H1 (cell line): ENCODE results near the gene ARHGEF12. TPM values are rescaled to one million over a fixed set of nuclear protein-coding genes. Genes with fewer than 3 reads are reported as not detected.

Experiments
- CTCF ChIA-PET: fragments of 300-600 bp; sonication (Branson Sonifier 250); formaldehyde crosslinking; loops from one replicate; lab custom pipeline; 2021; ENCODE audit not compliant: partially characterized antibody; lab: Charles Lee
- POLR2A ChIA-PET: fragments of 300-600 bp; sonication (Branson Sonifier 250); formaldehyde crosslinking; loops from one replicate; lab custom pipeline; 2021; ENCODE audit warnings: inconsistent platforms; ENCODE audit not compliant: partially characterized antibody; lab: Charles Lee
- DNase-seq, 2 experiments: peaks; one replicate each; pipeline versions ENCODE4 v3.0.0 to v3.0.0-alpha.2; 2010 to 2022; ENCODE audit warnings: low spot score in 2 of 2, low read depth in 1 of 2, mixed read lengths in 1 of 2
- FAIRE-seq: peaks from 2 replicates; lab custom pipeline; 2011; peaks lifted over from hg19 to GRCh38; lab: Jason Lieb, UNC
- H2AFZ ChIP-seq: 2 replicates; pipeline ENCODE4 v1.8.1; 2012; ENCODE audit warnings: low read length, inconsistent platforms
- H2AK5ac ChIP-seq: 2 replicates; pipeline ENCODE4 v1.6.1; 2013; ENCODE audit warnings: low read depth, low read length
- H2BK120ac ChIP-seq: replicated peaks from 2 replicates; pipeline ENCODE3; 2013; ENCODE audit warnings: low read depth, low read length, inconsistent platforms
- H2BK12ac ChIP-seq: 2 replicates; pipeline ENCODE4 v1.6.1; 2013; ENCODE audit warnings: low read depth, low read length
- H2BK15ac ChIP-seq: 2 replicates; pipeline ENCODE4 v1.6.1; 2013; ENCODE audit warnings: low read length
- H2BK20ac ChIP-seq: 2 replicates; pipeline ENCODE4 v1.6.1; 2013; ENCODE audit warnings: low read length
- H2BK5ac ChIP-seq: 2 replicates; pipeline ENCODE4 v1.6.1; 2013; ENCODE audit warnings: low read depth, low read length
- H3K14ac ChIP-seq: 2 replicates; pipeline ENCODE4 v1.6.1; 2013; ENCODE audit warnings: inconsistent platforms; ENCODE audit not compliant: insufficient read length
- H3K18ac ChIP-seq: 2 replicates; pipeline ENCODE4 v1.6.1; 2013; ENCODE audit warnings: low read length; ENCODE audit errors: extremely low read depth
- H3K23ac ChIP-seq: 2 replicates; pipeline ENCODE4 v1.6.1; 2013; ENCODE audit warnings: inconsistent platforms; ENCODE audit not compliant: insufficient read length
- H3K23me2 ChIP-seq: 2 replicates; pipeline ENCODE4 v1.6.1; 2013; ENCODE audit warnings: low read depth, low read length
- H3K27ac ChIP-seq: 2 replicates; pipeline ENCODE4 v1.6.1; 2011; ENCODE audit warnings: low read depth, low read length, inconsistent platforms
- H3K27me3 ChIP-seq, 4 experiments: replicated peaks in 1 of 4; 1 replicate in 1 of 4; 2 replicates in 3 of 4; pipeline versions ENCODE4 v1.6.1 to v1.8.1; 2011 to 2013; ENCODE audit warnings: low read length in 3 of 4, mild to moderate bottlenecking in 3 of 4, inconsistent platforms in 2 of 4, mixed read lengths in 2 of 4, moderate library complexity in 1 of 4; ENCODE audit not compliant: control insufficient read depth in 3 of 4, insufficient read depth in 3 of 4; ENCODE audit errors: extremely low read depth in 1 of 4
- H3K36me3 ChIP-seq, 4 experiments: 2 replicates each; pipeline versions ENCODE4 v1.6.1 to v1.8.1; 2011 to 2013; ENCODE audit warnings: mild to moderate bottlenecking in 4 of 4, low read length in 3 of 4, moderate library complexity in 2 of 4, control low read depth in 1 of 4, inconsistent platforms in 1 of 4; ENCODE audit not compliant: insufficient read depth in 4 of 4, control insufficient read depth in 2 of 4
- H3K4ac ChIP-seq: replicated peaks from 2 replicates; pipeline ENCODE3; 2013; ENCODE audit warnings: low read length, low read depth, mixed read lengths, inconsistent platforms; ENCODE audit not compliant: insufficient read length
- H3K4me1 ChIP-seq, 4 experiments: replicated peaks in 1 of 4; 1 replicate in 1 of 4; 2 replicates in 3 of 4; pipeline versions ENCODE4 v1.6.1 to v1.8.1; 2011 to 2013; ENCODE audit warnings: low read length in 3 of 4, inconsistent platforms in 2 of 4, mixed read lengths in 1 of 4; ENCODE audit not compliant: insufficient read depth in 4 of 4, control insufficient read depth in 3 of 4
- H3K4me2 ChIP-seq, 2 experiments: 2 replicates each; pipeline versions ENCODE4 v1.6.1 to v1.8.1; 2011 to 2013; ENCODE audit warnings: low read depth in 2 of 2, low read length in 2 of 2, control low read depth in 1 of 2, inconsistent platforms in 1 of 2, mild to moderate bottlenecking in 1 of 2; ENCODE audit not compliant: insufficient read depth in 1 of 2
- H3K4me3 ChIP-seq, 4 experiments: fragments of 200-600, 300-600 bp in 1 of 4; sonication (generic), shearing (Covaris generic), sonication (Bioruptor Twin) in 1 of 4; 2 replicates each; pipeline versions ENCODE4 v1.5.1 to v1.8.1; 2011 to 2016; ENCODE audit warnings: low read length in 4 of 4, low read depth in 3 of 4, control low read depth in 2 of 4, inconsistent platforms in 2 of 4, mild to moderate bottlenecking in 2 of 4, mixed read lengths in 1 of 4, moderate library complexity in 1 of 4; ENCODE audit not compliant: insufficient read depth in 2 of 4; ENCODE audit errors: extremely low read depth in 1 of 4
- H3K56ac ChIP-seq: replicated peaks from 2 replicates; pipeline ENCODE3; 2013; ENCODE audit warnings: low read depth, mild to moderate bottlenecking, mixed read lengths, low read length, inconsistent platforms; ENCODE audit not compliant: insufficient read length
- H3K79me1 ChIP-seq: 2 replicates; pipeline ENCODE4 v1.6.1; 2013; ENCODE audit warnings: low read depth, low read length, control low read depth
- H3K79me2 ChIP-seq, 2 experiments: 2 replicates each; pipeline versions ENCODE4 v1.6.1 to v1.8.1; 2012 to 2013; ENCODE audit warnings: low read length in 2 of 2, mild to moderate bottlenecking in 2 of 2, inconsistent platforms in 1 of 2; ENCODE audit not compliant: insufficient read depth in 2 of 2, control insufficient read depth in 1 of 2
- H3K9ac ChIP-seq, 4 experiments: replicated peaks in 1 of 4; 1 replicate in 1 of 4; 2 replicates in 3 of 4; pipeline versions ENCODE4 v1.6.1 to v1.8.1; 2011 to 2013; ENCODE audit warnings: low read depth in 3 of 4, low read length in 3 of 4, control low read depth in 2 of 4, mild to moderate bottlenecking in 2 of 4, moderate library complexity in 2 of 4, inconsistent platforms in 1 of 4; ENCODE audit errors: extremely low read depth in 1 of 4
- H3K9me3 ChIP-seq, 2 experiments: 2 replicates each; pipeline versions ENCODE4 v1.6.1 to v1.8.1; 2012 to 2013; ENCODE audit warnings: mild to moderate bottlenecking in 2 of 2, moderate library complexity in 2 of 2, control low read depth in 1 of 2, inconsistent platforms in 1 of 2, low read depth in 1 of 2, low read length in 1 of 2, mixed read lengths in 1 of 2; ENCODE audit not compliant: insufficient read depth in 2 of 2
- H4K20me1 ChIP-seq, 2 experiments: replicated peaks in 1 of 2; 2 replicates each; pipeline versions ENCODE3 to v1.8.1; 2011 to 2013; ENCODE audit warnings: inconsistent platforms in 2 of 2, low read length in 2 of 2, mild to moderate bottlenecking in 1 of 2; ENCODE audit not compliant: insufficient read depth in 2 of 2, control insufficient read depth in 1 of 2
- H4K5ac ChIP-seq: 2 replicates; pipeline ENCODE4 v1.6.1; 2013; ENCODE audit warnings: low read length, low read depth, mixed read lengths, inconsistent platforms; ENCODE audit not compliant: insufficient read length
- H4K8ac ChIP-seq: 2 replicates; pipeline ENCODE4 v1.8.0; 2013; ENCODE audit warnings: mild to moderate bottlenecking, moderate library complexity, low read length, inconsistent platforms; ENCODE audit not compliant: insufficient read depth; ENCODE audit errors: extremely low read depth
- H4K91ac ChIP-seq: replicated peaks from 2 replicates; pipeline ENCODE3; 2013; ENCODE audit warnings: low read length, mixed read lengths, inconsistent platforms; ENCODE audit not compliant: insufficient read length
- CBX8 ChIP-seq: fragments of 300-800, 300-1000 bp; sonication (generic); IDR thresholded peaks from 2 replicates; pipeline ENCODE4 v1.7.1; 2016; ENCODE audit warnings: low read depth, low read length, borderline replicate concordance
- CHD1 ChIP-seq: IDR thresholded peaks from 2 replicates; pipeline ENCODE4 v1.6.1; 2012; ENCODE audit warnings: low read depth, low read length, improper control_type of control experiment
- EGR1 ChIP-seq: IDR thresholded peaks from 2 replicates; pipeline ENCODE4 v1.6.1; 2011; ENCODE audit warnings: low read depth, low read length, borderline replicate concordance
- EZH2 ChIP-seq: fragments of 200-600 bp; sonication (generic); IDR thresholded peaks from 2 replicates; pipeline ENCODE4 v1.7.1; 2012; ENCODE audit warnings: low read depth, mild to moderate bottlenecking, moderate library complexity, low read length, inconsistent platforms; ENCODE audit not compliant: severe bottlenecking
- JUN ChIP-seq: IDR thresholded peaks from 2 replicates; pipeline ENCODE4 v1.6.1; 2011; ENCODE audit warnings: low read depth, mild to moderate bottlenecking, improper control_type of control experiment, low read length
- KDM4A ChIP-seq: IDR thresholded peaks from one replicate; pipeline ENCODE4 v1.7.1; 2012; ENCODE audit warnings: low read depth, mild to moderate bottlenecking, moderate library complexity, low read length, inconsistent platforms; ENCODE audit not compliant: severe bottlenecking
- KDM5A ChIP-seq: fragments of 200-600 bp; IDR thresholded peaks from 2 replicates; pipeline ENCODE4 v1.7.1; 2012; ENCODE audit warnings: mild to moderate bottlenecking, low read length, inconsistent platforms, mixed read lengths
- NRF1 ChIP-seq: IDR thresholded peaks from 2 replicates; pipeline ENCODE4 v1.6.1; 2011; ENCODE audit warnings: mild to moderate bottlenecking, low read depth, low read length, improper control_type of control experiment
- ZNF274 ChIP-seq: IDR thresholded peaks from 2 replicates; pipeline ENCODE4 v1.7.0; 2012; ENCODE audit warnings: low read length, borderline replicate concordance; ENCODE audit errors: extremely low read depth
- polyA plus RNA-seq, 7 experiments: library from polyadenylated mRNA; depleted of rRNA in 3 of 7; stranded (reverse) in 5 of 7; unstranded in 2 of 7; fragments of >200 nt in 5 of 7; fragments of 200-250 nt in 2 of 7; gene quantifications; 1 replicate in 5 of 7; 2 replicates in 1 of 7; 4 replicates in 1 of 7; pipeline versions ENCODE4 v1.2.1 to v1.2.3, GENCODE V29; 2011 to 2013; ENCODE audit warnings: missing spikeins in 2 of 7, mixed read lengths in 2 of 7
- total RNA-seq: library from RNA; stranded (reverse); fragmentation: NEBNext Ultra II Directional; extraction: Animal tissue kit (Norgen Biotek cat#: 25700); gene quantifications from 2 replicates; pipeline ENCODE4 v1.2.1, GENCODE V29; 2021
- TF ChIP-seq, protein P1 (sequence below): IDR thresholded peaks from 2 replicates; pipeline ENCODE4 v1.6.1; 2011; ENCODE audit warnings: low read length, improper control_type of control experiment

Gene ARHGEF12
- total and polyA plus RNA-seq, 2 of the 8 experiments (the other 6 are each of a cell fraction or from before 2014, with no cell fraction given): 5.1 to 33.7 TPM

DNA sequence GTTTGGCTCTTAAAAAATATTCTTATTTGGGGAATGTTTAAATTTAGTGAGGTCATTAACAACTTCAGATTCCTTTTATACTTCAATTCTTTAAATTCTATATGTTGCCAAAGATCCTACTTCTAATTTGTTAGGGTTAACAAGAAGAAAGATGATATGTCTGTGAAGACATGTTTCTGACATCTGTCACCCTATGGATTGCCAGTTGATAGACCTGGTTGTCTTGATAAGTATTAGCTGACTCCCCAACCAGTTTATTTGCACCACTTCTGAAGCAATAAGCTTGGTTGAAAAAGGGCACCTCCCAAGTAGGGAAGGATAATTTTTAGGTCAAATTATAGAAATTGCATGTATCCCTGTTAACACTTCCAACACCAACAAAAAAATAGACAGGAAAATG lies 29.3 kb downstream of the ARHGEF12 start:
- Histone ChIP-seq H3K4me1 (no peaks in the 10 kb centered on the region), H4K91ac (no peak overlapping the region), H2BK120ac (no peak overlapping the region), H3K4me2 (no peak overlapping the region), H2BK15ac (no peak overlapping the region), H3K9me3 (peaks cover 4% of the 10 kb centered on the region in 2 experiments; a peak in 1 of 4 replicates), H3K14ac (no peak overlapping the region), H3K27ac (no peak overlapping the region), H2BK5ac (no peak overlapping the region), H3K36me3 (no peaks in the 10 kb centered on the region), H2BK12ac (no peak overlapping the region), H3K23ac (no peak overlapping the region), H3K27me3 (no peaks in the 10 kb centered on the region), H2AFZ (no peak overlapping the region), H4K8ac (no peak overlapping the region), H3K79me1 (no peaks in the 10 kb centered on the region), H4K5ac (no peak overlapping the region), H3K18ac (no peak overlapping the region), H2AK5ac (no peak overlapping the region), H2BK20ac (no peak overlapping the region), H3K23me2 (no peaks in the 10 kb centered on the region), H3K4ac (no peak overlapping the region)
- CTCF ChIA-PET: interaction anchor here (0.7 kb wide), 1 partner anchor 122 kb away, joined by 3 read pairs; no protein-coding TSS in a partner anchor
- POLR2A ChIA-PET: no interaction called here
- DNase-seq (no peak), FAIRE-seq (no peak)
- no peak for TF ChIP-seq CHD1
- TF ChIP-seq EGR1: no peak
- TF ChIP-seq ZNF274: no peak
- TF ChIP-seq CBX8: no peak
- TF ChIP-seq KDM5A: no peak
- no peak for TF ChIP-seq KDM4A
- TF ChIP-seq, protein P1, sequence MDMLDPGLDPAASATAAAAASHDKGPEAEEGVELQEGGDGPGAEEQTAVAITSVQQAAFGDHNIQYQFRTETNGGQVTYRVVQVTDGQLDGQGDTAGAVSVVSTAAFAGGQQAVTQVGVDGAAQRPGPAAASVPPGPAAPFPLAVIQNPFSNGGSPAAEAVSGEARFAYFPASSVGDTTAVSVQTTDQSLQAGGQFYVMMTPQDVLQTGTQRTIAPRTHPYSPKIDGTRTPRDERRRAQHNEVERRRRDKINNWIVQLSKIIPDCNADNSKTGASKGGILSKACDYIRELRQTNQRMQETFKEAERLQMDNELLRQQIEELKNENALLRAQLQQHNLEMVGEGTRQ: no peak
- no peak for TF ChIP-seq NRF1
- no peak for TF ChIP-seq EZH2
- no peak for TF ChIP-seq JUN
- TF ChIP-seq, all 59 proteins: peak for 0
- H4K20me1 ChIP-seq: no peaks in the 10 kb centered on the region
- H3K79me2 ChIP-seq: peaks cover 0 to 49% of the 10 kb centered on the region in 2 experiments; a peak in 2 of 4 replicates
- no peak overlapping the region for H3K9ac ChIP-seq
- H3K56ac ChIP-seq: no peak overlapping the region
- no peak overlapping the region for H3K4me3 ChIP-seq
